DND-41 (cell line): ENCODE measurements around the gene ALDH5A1.

Experiments used
- ATAC-seq: fragments of 200-7000 bp; cut with Tn5 transposase; 3 replicates; pipeline ENCODE4 v1.9.1; 2021; ENCODE audit warnings: low read depth; ENCODE audit not compliant: insufficient read depth
- DNase-seq: peaks from one replicate; pipeline ENCODE4 v3.0.0-alpha.2; 2020
- H2AFZ ChIP-seq: 2 replicates; pipeline ENCODE4 v1.6.0; 2012; ENCODE audit warnings: low read depth, low read length
- H3K27ac ChIP-seq: 2 replicates; pipeline ENCODE4 v1.5.1; 2012; ENCODE audit warnings: low read length, inconsistent platforms
- H3K27me3 ChIP-seq: fragments of 200-600 bp; sonication (generic); 2 replicates; pipeline ENCODE4 v1.6.0; 2012; ENCODE audit warnings: low read length, mild to moderate bottlenecking, inconsistent platforms; ENCODE audit not compliant: insufficient read depth, poor library complexity
- H3K36me3 ChIP-seq: 2 replicates; pipeline ENCODE4 v1.5.1; 2012; ENCODE audit warnings: low read length, inconsistent platforms; ENCODE audit not compliant: insufficient read depth
- H3K4me1 ChIP-seq: 2 replicates; pipeline ENCODE4 v1.5.1; 2012; ENCODE audit warnings: mild to moderate bottlenecking, low read length; ENCODE audit not compliant: insufficient read depth
- H3K4me2 ChIP-seq: 2 replicates; pipeline ENCODE4 v1.6.0; 2012; ENCODE audit warnings: mild to moderate bottlenecking, moderate library complexity, low read length, inconsistent platforms; ENCODE audit not compliant: insufficient read depth
- H3K4me3 ChIP-seq, 2 experiments: fragments of 200-600 bp in 1 of 2; shearing (Covaris generic) in 1 of 2; 2 replicates each; pipeline ENCODE4 v1.5.1; 2012 to 2016; ENCODE audit warnings: inconsistent platforms in 2 of 2, low read length in 2 of 2, mild to moderate bottlenecking in 2 of 2, low read depth in 1 of 2, moderate library complexity in 1 of 2
- H3K79me2 ChIP-seq: 2 replicates; pipeline ENCODE4 v1.6.0; 2012; ENCODE audit warnings: low read length, inconsistent platforms; ENCODE audit not compliant: insufficient read depth
- H3K9ac ChIP-seq: 2 replicates; pipeline ENCODE4 v1.6.0; 2012; ENCODE audit warnings: low read depth, mild to moderate bottlenecking, inconsistent platforms, low read length, moderate library complexity
- H3K9me3 ChIP-seq: 2 replicates; pipeline ENCODE4 v1.5.1; 2012; ENCODE audit warnings: low read length, moderate library complexity, mild to moderate bottlenecking, inconsistent platforms; ENCODE audit not compliant: insufficient read depth, severe bottlenecking
- H4K20me1 ChIP-seq: 2 replicates; pipeline ENCODE4 v1.6.0; 2012; ENCODE audit warnings: low read length; ENCODE audit not compliant: insufficient read depth
- CTCF ChIP-seq: IDR thresholded peaks from 2 replicates; pipeline ENCODE4 v1.5.1; 2012; ENCODE audit warnings: borderline replicate concordance, low read length, moderate library complexity, mild to moderate bottlenecking; ENCODE audit not compliant: poor library complexity, severe bottlenecking; ENCODE audit errors: extremely low read depth
- EZH2 ChIP-seq: IDR thresholded peaks from 3 replicates; pipeline ENCODE4 v1.6.1; 2012; ENCODE audit warnings: borderline replicate concordance, low read depth, mild to moderate bottlenecking, moderate library complexity, low read length, inconsistent platforms; ENCODE audit not compliant: severe bottlenecking

ALDH5A1 gene

GRCh38 chr6:24458941-24459340 is 35.8 kb upstream of the ALDH5A1 start:
- H3K4me1 ChIP-seq: no peaks in the 10 kb centered on the region
- ATAC-seq (no peak), DNase-seq (no peak)
- TF ChIP-seq EZH2 (no peak), CTCF (no peak)
- no peaks in the 10 kb centered on the region for H3K9me3 ChIP-seq
- H3K36me3 ChIP-seq: no peaks in the 10 kb centered on the region
- H3K79me2 ChIP-seq: no peaks in the 10 kb centered on the region
- H3K9ac ChIP-seq: no peak overlapping the region
- H3K27me3 ChIP-seq: no peaks in the 10 kb centered on the region
- H3K4me2 ChIP-seq: no peak overlapping the region
- no peak overlapping the region for H2AFZ ChIP-seq
- no peaks in the 10 kb centered on the region for H4K20me1 ChIP-seq
- H3K27ac ChIP-seq: no peak overlapping the region
- no peak overlapping the region for H3K4me3 ChIP-seq

- DNase-seq: no peak
- Histone ChIP-seq H3K9ac (no peak overlapping the region), H3K27ac (no peak overlapping the region), H2AFZ (no peak overlapping the region), H4K20me1 (no peaks in the 10 kb centered on the region), H3K36me3 (no peaks in the 10 kb centered on the region), H3K4me3 (no peak overlapping the region), H3K79me2 (no peaks in the 10 kb centered on the region), H3K27me3 (no peaks in the 10 kb centered on the region), H3K4me2 (no peak overlapping the region), H3K9me3 (no peaks in the 10 kb centered on the region), H3K4me1 (no peaks in the 10 kb centered on the region)
- no peak for ATAC-seq
- TF ChIP-seq CTCF (no peak), EZH2 (no peak)
Measured at GRCh38 chr6:24460966-24461365, 33.8 kb upstream of the ALDH5A1 start.

GRCh38 chr6:24464253-24465038 is 30.3 kb upstream of the ALDH5A1 start:
- Histone ChIP-seq H3K4me1 (no peaks in the 10 kb centered on the region), H3K36me3 (no peaks in the 10 kb centered on the region)
- ATAC-seq: no peak

More at GRCh38 chr6:24464253-24465038, 30.3 kb upstream of the ALDH5A1 start:
- DNase-seq: no peak
- Histone ChIP-seq H2AFZ (no peak overlapping the region), H4K20me1 (no peaks in the 10 kb centered on the region), H3K9ac (no peak overlapping the region), H3K27ac (no peak overlapping the region), H3K79me2 (no peaks in the 10 kb centered on the region), H3K4me3 (no peak overlapping the region), H3K27me3 (no peaks in the 10 kb centered on the region), H3K9me3 (no peaks in the 10 kb centered on the region), H3K4me2 (no peak overlapping the region)
- TF ChIP-seq EZH2 (no peak), CTCF (no peak)
